Spleen (tissue), 11 donors: ENCODE results near the gene UBXN1. TPM values are rescaled to one million over a fixed set of nuclear protein-coding genes. Genes with fewer than 3 reads are reported as not detected.

Experiments
- DNase-seq: peaks from one replicate; pipeline ENCODE4 v3.0.0-alpha.2; 2020
- H3K27ac ChIP-seq, 8 donors: fragments of 200-600 bp; sonication (generic) in 7 of 8; 1 replicate in 4 of 8; 2 replicates in 4 of 8; pipeline versions ENCODE4 v1.5.0 to v1.8.0; 2016 to 2021; ENCODE audit warnings: inconsistent platforms in 4 of 8, mild to moderate bottlenecking in 4 of 8, moderate library complexity in 1 of 8
- H3K27me3 ChIP-seq, 7 donors: fragments of 200-600 bp; sonication (generic) in 6 of 7; replicated peaks in 1 of 7; 1 replicate in 4 of 7; 2 replicates in 3 of 7; pipeline versions ENCODE4 v1.5.0 to v1.8.0; 2016 to 2021; ENCODE audit warnings: inconsistent platforms in 3 of 7, mild to moderate bottlenecking in 1 of 7
- H3K36me3 ChIP-seq, 6 donors: fragments of 200-600 bp; sonication (generic) in 5 of 6; 1 replicate in 4 of 6; 2 replicates in 2 of 6; pipeline versions ENCODE4 v1.5.0 to v1.8.0; 2016 to 2021; ENCODE audit warnings: inconsistent platforms in 2 of 6
- H3K4me1 ChIP-seq, 6 donors: fragments of 200-600 bp; sonication (generic) in 5 of 6; 1 replicate in 3 of 6; 2 replicates in 3 of 6; pipeline versions ENCODE4 v1.5.0 to v1.8.0; 2016 to 2021; ENCODE audit warnings: inconsistent platforms in 3 of 6
- H3K4me3 ChIP-seq, 8 donors: fragments of 200-600 bp; sonication (generic) in 7 of 8; 1 replicate in 4 of 8; 2 replicates in 4 of 8; pipeline versions ENCODE4 v1.5.0 to v1.8.0; 2016 to 2021; ENCODE audit warnings: inconsistent platforms in 4 of 8, mild to moderate bottlenecking in 4 of 8, moderate library complexity in 2 of 8
- H3K9me3 ChIP-seq, 8 donors: fragments of 200-600 bp; sonication (generic) in 7 of 8; 1 replicate in 4 of 8; 2 replicates in 4 of 8; pipeline versions ENCODE4 v1.5.0 to v1.8.0; 2016 to 2021; ENCODE audit warnings: inconsistent platforms in 4 of 8
- CTCF ChIP-seq, 11 experiments: fragments of 200-600 bp in 7 of 11; fragments of 450-650 bp in 4 of 11; sonication (generic) in 4 of 11; IDR thresholded peaks in 8 of 11; conservative IDR thresholded peaks in 3 of 11; 1 replicate in 7 of 11; 2 replicates in 4 of 11; pipeline versions ENCODE4 v1.4.0 to v1.8.0; 2016 to 2021; ENCODE audit warnings: antibody characterized with exemption in 11 of 11, inconsistent platforms in 4 of 11, mild to moderate bottlenecking in 1 of 11
- POLR2A ChIP-seq, 3 donors: fragments of 450-650 bp; IDR thresholded peaks; one replicate each; pipeline ENCODE4 v1.5.1; 2017; ENCODE audit warnings: antibody characterized with exemption in 3 of 3, mild to moderate bottlenecking in 1 of 3
- POLR2AphosphoS5 ChIP-seq, 3 donors: sonication (generic); formaldehyde crosslinking; IDR thresholded peaks; one replicate each; pipeline ENCODE4 v1.5.1; 2017; ENCODE audit warnings: antibody characterized with exemption in 3 of 3
- WGBS, 5 donors: extraction: QIAGEN DNeasy Blood & Tissue Kit in 3 of 5; methylation state at CpG; one replicate each; pipeline versions ENCODE4 v1.1.5 to v1.1.7; 2013 to 2018; 5-methylcytosine and 5-hydroxymethylcytosine counted together
- intact Hi-C: fragments of 100-400 bp; cut with DNase I; formaldehyde crosslinking; loops from one replicate; pipeline ENCODE4 v1.15.0; 2023; ENCODE audit warnings: low total_unique reads
- polyA plus RNA-seq, 3 donors: library from polyadenylated mRNA; stranded (reverse); fragments of 200-250 nt; gene quantifications; one replicate each; pipeline ENCODE4 v1.2.1, GENCODE V29; 2013
- total RNA-seq, 7 donors: library from RNA; depleted of rRNA in 3 of 7; stranded (reverse); fragments of >200 nt in 3 of 7; fragmentation: NEBNext Ultra II Directional in 4 of 7; extraction: Animal tissue kit (Norgen Biotek cat#: 25700) in 4 of 7; gene quantifications; one replicate each; pipeline versions ENCODE4 v1.1.0 to v1.2.1, GENCODE V29; 2016 to 2021
- donor health status: healthy with polysubstance abuse.
- donor health status: DM: no; HTN: no; CAD: no; lungs with moderate emphysema.
- donor health status: DM: no; HTN: no; CAD: no.
- donor health status: Bipolar disorder and iron deficiency.
- donor health status: healthy.
- donor health status: DM: no; HTN: no; CAD: no.
- donor health status: DM: yes; HTN: yes; CAD: no.

The UBXN1 gene
- total and polyA plus RNA-seq, 10 donors: 93.8 to 209 (median 130) TPM

GRCh38 chr11:62716206-62716605, 37.3 kb upstream of the UBXN1 start:
- TF ChIP-seq POLR2AphosphoS5 (IDR thresholded peaks at IDR 0.05) (no peak), POLR2A (IDR thresholded peaks at IDR 0.05) (no peak), CTCF (IDR thresholded peaks at IDR 0.05 in 8 of 11, conservative IDR thresholded peaks at IDR 0.05 in 3 of 11) (no peak)
- Histone ChIP-seq H3K27me3 (no peaks in the 10 kb centered on the region), H3K36me3 (peaks cover 6 to 100% (median 96%) of the 10 kb centered on the region in 6 donors), H3K4me1 (peaks cover 0 to 85% (median 25%) of the 10 kb centered on the region in 6 donors), H3K4me3 (no peak overlapping the region), H3K9me3 (no peaks in the 10 kb centered on the region), H3K27ac (no peak overlapping the region)
- intact Hi-C loops: no loop called here
- 89 to 97% (median 91%) methylated on average over 5 of the region's 5 CpGs for WGBS, 5 donors
- DNase-seq: no peak

GRCh38 chr11:62715150-62716130, 36.6 kb upstream of the UBXN1 start:
- Histone ChIP-seq H3K9me3 (no peaks in the 10 kb centered on the region), H3K4me1 (peaks cover 2 to 87% (median 28%) of the 10 kb centered on the region in 6 donors), H3K36me3 (peaks cover 5 to 100% (median 93%) of the 10 kb centered on the region in 6 donors), H3K27me3 (no peaks in the 10 kb centered on the region), H3K4me3 (no peak overlapping the region), H3K27ac (no peak overlapping the region)
- DNase-seq: no peak
- intact Hi-C loops: no loop called here
- TF ChIP-seq CTCF (IDR thresholded peaks at IDR 0.05 in 8 of 11, conservative IDR thresholded peaks at IDR 0.05 in 3 of 11): no peak
- TF ChIP-seq POLR2A (IDR thresholded peaks at IDR 0.05): no peak
- TF ChIP-seq POLR2AphosphoS5 (IDR thresholded peaks at IDR 0.05): peak in 2 of 3 donors; percentile 27 to 61
- 89 to 97% (median 94%) methylated on average over 23 to 24 of the region's 24 CpGs for WGBS, 5 donors

- intact Hi-C loops: no loop called here
- peaks cover 0 to 83% (median 74%) of the 10 kb centered on the region in 6 donors for H3K36me3 ChIP-seq
- H3K27ac ChIP-seq: peak overlapping the region; percentile 5 to 61 (median 46)
- peak in 1 of 3 donors; percentile 20 for TF ChIP-seq POLR2AphosphoS5 (IDR thresholded peaks at IDR 0.05)
- TF ChIP-seq POLR2A (IDR thresholded peaks at IDR 0.05): no peak
- H3K9me3 ChIP-seq: no peaks in the 10 kb centered on the region
- no peak overlapping the region for H3K4me3 ChIP-seq
- no peak for DNase-seq
- H3K4me1 ChIP-seq: peaks cover 14 to 86% (median 43%) of the 10 kb centered on the region in 6 donors
- WGBS, 5 donors: 83 to 89% (median 85%) methylated on average over 2 of the region's 2 CpGs
- no peaks in the 10 kb centered on the region for H3K27me3 ChIP-seq
Observed at GRCh38 chr11:62713343-62713742, 34.5 kb upstream of the UBXN1 start.

- no peak for DNase-seq
- Histone ChIP-seq H3K27ac (peak overlapping the region in 6 of 8 donors; percentile 39 to 61 (median 48)), H3K9me3 (no peaks in the 10 kb centered on the region), H3K4me1 (peaks cover 15 to 86% (median 48%) of the 10 kb centered on the region in 6 donors), H3K4me3 (no peak overlapping the region), H3K36me3 (peaks cover 0 to 78% (median 69%) of the 10 kb centered on the region in 6 donors), H3K27me3 (no peaks in the 10 kb centered on the region)
- WGBS, 5 donors: 57 to 67% (median 65%) methylated on average over 3 of the region's 3 CpGs
- TF ChIP-seq CTCF (IDR thresholded peaks at IDR 0.05 in 8 of 11, conservative IDR thresholded peaks at IDR 0.05 in 3 of 11) (no peak), POLR2AphosphoS5 (IDR thresholded peaks at IDR 0.05) (no peak), POLR2A (IDR thresholded peaks at IDR 0.05) (no peak)
- intact Hi-C loops: no loop called here
Observed at GRCh38 chr11:62712861-62713260, 34.0 kb upstream of the UBXN1 start.
